ENCODE data around the gene THBS2.
A peak's percentile ranks its signal among the peaks of the same experiment; 100 is the strongest.
"Not testable (repeated sequence)": the region's sequence is repeated elsewhere in the genome, so short reads cannot be mapped to it uniquely, and the experiment has no call there.

Gene THBS2

GRCh38 chr6:169277619-169278018, 24.0 kb upstream of the THBS2 start:
- no peak for DNase-seq (ENCODE audit: low read depth)
- no peak overlapping the region for H3K4me3 ChIP-seq (ENCODE audit: low read depth, low read length)

DNA sequence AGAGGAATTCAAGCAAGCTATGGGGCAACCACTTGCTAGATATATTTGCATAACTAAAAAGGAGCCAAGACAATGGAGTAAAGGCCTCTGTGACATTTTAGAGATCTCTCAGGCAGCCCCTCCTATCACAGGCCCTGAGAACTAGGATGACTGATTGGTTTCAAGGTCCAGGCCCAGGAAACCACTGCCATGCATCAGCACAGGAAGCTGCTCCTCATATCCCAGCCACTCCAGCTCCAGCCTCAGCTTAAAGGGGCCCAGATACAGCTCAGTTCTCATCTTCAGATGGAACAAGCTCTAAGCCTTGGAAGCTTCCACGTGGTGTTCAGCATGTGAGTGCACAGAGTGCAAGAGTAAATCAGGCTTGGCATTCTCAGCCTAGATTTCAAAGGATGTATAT, 21.1 kb upstream of the THBS2 start:
- no peak overlapping the region for H3K4me3 ChIP-seq (ENCODE audit: low read depth, low read length)
- DNase-seq (ENCODE audit: low read depth) = no peak

- no peak for DNase-seq (ENCODE audit: low read depth)
- no peak overlapping the region for H3K4me3 ChIP-seq (ENCODE audit: low read depth, low read length)
These were observed 19.9 kb upstream of the THBS2 start for GRCh38 chr6:169273511-169273910.

- H3K4me3 ChIP-seq (ENCODE audit: low read depth, low read length) = no peak overlapping the region
- DNase-seq (ENCODE audit: low read depth) = no peak
These were observed 18.2 kb upstream of the THBS2 start for GRCh38 chr6:169271877-169272216.

GRCh38 chr6:169271158-169271876, 17.7 kb upstream of the THBS2 start:
- DNase-seq (ENCODE audit: low read depth) = no peak
- no peak overlapping the region for H3K4me3 ChIP-seq (ENCODE audit: low read depth, low read length)

DNA sequence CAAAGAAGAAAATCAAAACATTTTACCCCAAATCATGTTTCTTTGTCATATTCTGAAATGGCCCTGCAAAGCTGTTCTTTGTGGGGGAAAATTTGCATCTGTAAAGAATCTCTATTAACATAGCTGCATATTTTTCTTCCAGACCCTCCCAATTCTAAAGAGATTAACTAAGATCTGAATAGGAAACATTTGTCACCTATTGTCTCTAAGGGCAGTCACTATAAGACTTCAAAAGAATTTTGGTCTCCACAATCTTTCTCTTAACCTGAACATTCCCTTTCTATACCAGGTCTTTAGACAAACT, 16.4 kb upstream of the THBS2 start:
- H3K4me3 ChIP-seq (ENCODE audit: low read depth, low read length); DNase-seq (ENCODE audit: low read depth): not testable (repeated sequence)

DNA sequence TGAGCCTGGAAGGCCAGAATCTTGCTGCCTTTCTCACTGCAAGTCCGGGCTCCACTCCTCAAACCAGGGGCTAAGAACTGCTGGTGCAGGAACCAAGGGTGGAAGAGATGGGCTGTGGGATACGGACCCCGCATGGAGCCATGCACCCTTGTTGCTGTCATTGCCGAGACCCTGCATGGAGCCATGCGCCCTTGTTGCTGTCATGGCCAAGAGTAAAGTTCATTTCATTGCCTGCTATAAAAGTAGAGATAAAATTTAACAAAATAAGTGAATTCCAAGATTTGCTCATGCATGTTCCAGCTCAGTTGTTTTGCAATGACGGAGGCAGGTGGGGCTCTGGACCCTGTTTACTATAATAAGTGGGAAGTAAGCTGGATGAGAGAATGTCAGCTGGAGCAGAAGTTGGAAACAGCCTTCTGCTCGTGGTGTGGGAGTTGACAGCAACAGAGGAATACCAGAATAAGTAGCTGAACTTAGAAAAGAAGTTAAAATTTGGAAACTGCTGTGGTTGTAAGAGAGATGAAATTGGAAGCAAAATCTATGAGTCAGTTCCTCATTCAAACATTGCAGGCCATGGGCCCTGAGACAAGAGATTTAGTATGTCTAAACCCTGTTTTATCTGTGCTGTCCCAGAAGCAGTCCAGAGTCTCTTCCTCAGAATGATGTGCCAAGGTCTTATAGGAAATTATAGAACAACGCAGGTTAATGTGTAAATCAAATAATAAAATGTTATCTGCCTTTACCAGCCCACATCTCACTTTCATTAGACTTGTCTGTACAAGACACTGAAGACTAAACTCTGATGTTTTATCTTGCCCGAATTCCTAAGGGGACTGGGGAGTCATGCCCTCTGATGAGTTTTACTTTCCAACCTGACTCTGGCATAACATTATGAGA, 15.8 kb upstream of the THBS2 start:
- DNase-seq (ENCODE audit: low read depth) = no peak
- no peak overlapping the region for H3K4me3 ChIP-seq (ENCODE audit: low read depth, low read length)

GRCh38 chr6:169268276-169268675, 14.6 kb upstream of the THBS2 start:
- no peak for DNase-seq (ENCODE audit: low read depth)
- no peak overlapping the region for H3K4me3 ChIP-seq (ENCODE audit: low read depth, low read length)

- no peak for DNase-seq (ENCODE audit: low read depth)
- H3K4me3 ChIP-seq (ENCODE audit: low read depth, low read length) = no peak overlapping the region
These were observed 13.3 kb upstream of the THBS2 start for GRCh38 chr6:169266746-169267591.

DNA sequence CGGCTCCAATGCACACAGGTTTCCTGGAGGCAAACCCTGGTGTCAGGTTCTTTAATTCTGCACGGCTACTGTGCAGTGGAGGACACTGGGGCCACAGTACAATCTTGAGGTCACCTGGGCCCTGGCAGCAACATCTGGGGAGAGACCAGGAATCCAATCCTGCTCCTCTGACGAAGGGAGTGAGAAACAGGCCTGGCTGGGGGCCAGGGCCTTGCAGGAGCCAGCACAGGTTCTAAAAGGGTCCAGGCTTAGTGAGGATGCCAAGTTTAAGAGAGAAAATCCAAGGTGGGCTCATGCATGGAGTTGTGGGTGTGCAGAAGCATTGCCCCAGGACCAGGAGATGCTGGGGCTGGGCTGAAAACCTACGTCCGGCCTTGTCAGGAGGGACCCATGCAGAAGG, 12.6 kb upstream of the THBS2 start:
- H3K4me3 ChIP-seq (ENCODE audit: low read depth, low read length) = no peak overlapping the region
- no peak for DNase-seq (ENCODE audit: low read depth)

DNA sequence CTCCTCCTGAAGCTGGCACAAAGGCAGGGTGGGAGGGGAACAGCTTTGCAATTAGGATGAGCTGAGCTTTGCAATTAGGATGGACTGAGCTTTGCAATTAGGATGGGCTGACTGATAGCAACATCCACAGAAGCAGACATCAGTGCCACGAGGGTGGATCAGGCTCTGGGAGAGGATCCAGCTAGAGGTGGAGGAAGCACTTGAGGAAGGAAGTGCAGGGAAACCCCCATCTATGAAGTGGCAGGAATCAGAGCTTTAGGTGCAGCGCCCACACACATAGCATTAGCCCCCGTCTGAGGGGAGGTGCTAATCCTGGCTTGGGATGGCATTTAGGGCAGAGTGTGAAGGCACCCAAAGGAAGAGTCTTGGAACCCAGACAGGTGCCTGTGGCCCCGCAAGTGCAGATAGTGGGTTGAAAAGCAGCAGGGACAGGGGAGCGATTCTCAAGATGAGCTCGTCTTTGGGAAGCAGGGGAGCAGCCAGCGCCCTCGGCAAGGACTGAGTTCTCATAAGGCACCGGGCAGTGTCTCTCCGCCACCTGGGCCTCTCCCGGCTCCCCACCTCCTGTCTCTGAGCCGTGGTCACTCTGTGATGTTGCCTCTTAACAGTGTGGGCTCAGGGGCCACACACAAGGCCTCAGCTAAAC, 12.0 kb upstream of the THBS2 start:
- H3K4me3 ChIP-seq (ENCODE audit: low read depth, low read length) = no peak overlapping the region
- no peak for DNase-seq (ENCODE audit: low read depth)

- no peak overlapping the region for H3K4me3 ChIP-seq (ENCODE audit: low read depth, low read length)
- DNase-seq (ENCODE audit: low read depth) = peak; percentile 31
These were observed 10.4 kb upstream of the THBS2 start for GRCh38 chr6:169263836-169264608.

GRCh38 chr6:169263374-169263773, 9.7 kb upstream of the THBS2 start:
- DNase-seq (ENCODE audit: low read depth) = no peak
- H3K4me3 ChIP-seq (ENCODE audit: low read depth, low read length) = no peak overlapping the region

DNA sequence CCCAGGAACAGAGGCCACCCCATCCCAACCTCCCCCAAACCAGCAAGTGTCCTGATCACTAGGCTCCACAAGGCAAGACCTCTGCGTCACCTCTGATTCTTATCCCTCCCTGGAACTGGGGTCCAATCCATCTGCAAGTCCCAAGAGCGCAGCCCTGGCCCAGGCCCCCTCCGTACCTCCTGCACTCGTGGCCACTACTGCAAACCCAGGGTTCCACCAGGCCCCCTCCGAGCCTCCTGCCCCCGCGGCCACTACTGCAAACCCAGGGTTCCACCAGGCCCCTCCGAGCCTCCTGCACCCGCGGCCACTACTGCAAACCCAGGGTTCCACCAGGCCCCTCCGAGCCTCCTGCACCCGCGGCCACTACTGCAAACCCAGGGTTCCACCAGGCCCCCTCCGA, 9.0 kb upstream of the THBS2 start:
- not testable (repeated sequence) for DNase-seq (ENCODE audit: low read depth); H3K4me3 ChIP-seq (ENCODE audit: low read depth, low read length)

GRCh38 chr6:169256518-169256917, 2.9 kb upstream of the THBS2 start:
- DNase-seq (ENCODE audit: low read depth) = no peak
- H3K4me3 ChIP-seq (ENCODE audit: low read depth, low read length) = no peak overlapping the region

- no peak for DNase-seq (ENCODE audit: low read depth)
- no peak overlapping the region for H3K4me3 ChIP-seq (ENCODE audit: low read depth, low read length)
These were observed 2.4 kb upstream of the THBS2 start for GRCh38 chr6:169256061-169256460.

GRCh38 chr6:169255643-169256042, 2.0 kb upstream of the THBS2 start:
- H3K4me3 ChIP-seq (ENCODE audit: low read depth, low read length) = no peak overlapping the region
- DNase-seq (ENCODE audit: low read depth) = no peak

DNA sequence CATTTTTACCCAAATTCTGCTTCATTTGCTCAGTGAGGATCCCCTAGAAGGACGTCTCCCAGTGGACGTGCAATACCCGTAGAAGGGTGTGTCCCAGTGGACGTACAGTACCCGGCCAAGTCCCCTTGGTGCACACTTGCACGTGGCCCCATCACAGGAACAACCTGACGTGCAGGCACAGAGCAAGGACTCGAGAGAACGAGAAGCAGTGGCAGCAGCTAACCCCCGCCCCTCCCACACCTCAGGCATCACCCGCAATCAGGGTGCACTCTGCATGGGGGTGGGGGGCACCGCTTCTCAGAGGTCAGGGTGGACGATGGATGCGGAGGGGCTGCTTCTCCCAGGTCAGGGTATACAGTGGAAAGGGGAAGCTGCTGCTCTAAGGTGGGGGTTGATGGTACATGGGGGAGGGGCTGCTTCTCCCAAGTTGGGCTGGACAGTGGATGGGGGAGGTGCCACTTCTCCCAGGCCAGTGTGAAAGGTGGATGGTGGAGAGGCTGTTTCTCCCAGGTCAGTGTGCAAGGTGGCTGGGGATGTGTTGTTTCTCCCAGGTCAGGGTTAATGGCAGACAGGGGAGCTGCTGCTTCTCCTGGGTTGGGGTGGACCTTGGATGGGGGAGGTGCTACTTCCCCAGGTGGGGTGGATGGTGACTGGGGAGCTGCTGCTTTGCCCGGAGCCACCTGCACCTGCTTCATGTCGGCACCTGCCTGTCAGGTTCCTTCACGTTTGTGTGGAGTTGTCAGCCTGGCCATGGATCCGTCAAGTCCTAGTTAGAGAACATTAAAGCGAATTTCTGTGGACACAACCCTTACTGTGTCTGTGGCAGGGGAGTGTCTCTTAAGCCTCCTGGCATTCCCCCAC, 1.0 kb upstream of the THBS2 start:
- H3K4me3 ChIP-seq (ENCODE audit: low read depth, low read length) = no peak overlapping the region
- no peak for DNase-seq (ENCODE audit: low read depth)
